HG03095 (cell line): ENCODE measurements around the gene SP2.

Experiments
- ATAC-seq: cut with Tn5 transposase; IDR thresholded peaks from one replicate; pipeline ENCODE4 v1.9.1; 2021; ENCODE audit warnings: moderate library complexity; ENCODE audit not compliant: unreplicated experiment

Gene SP2

DNA sequence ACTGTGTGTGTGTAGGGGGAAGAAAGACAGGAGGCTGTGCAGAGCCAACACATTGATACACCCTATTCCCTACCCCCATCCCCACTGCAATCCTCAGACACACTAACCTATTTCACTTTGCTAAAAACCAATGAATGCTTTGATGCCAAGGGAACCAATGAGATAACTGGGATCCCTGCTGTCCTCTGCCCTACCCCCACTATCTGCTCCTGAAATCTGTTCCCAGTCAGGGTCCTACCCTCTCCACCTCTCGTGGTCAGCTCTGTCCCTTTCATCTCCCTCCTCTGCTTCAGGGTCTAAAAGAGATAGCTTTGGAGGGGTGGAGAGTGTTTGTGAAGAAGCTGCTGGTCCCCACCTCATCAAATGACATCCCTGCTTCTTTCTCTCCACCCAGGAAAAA lies 26.0 kb upstream of the SP2 start:
- ATAC-seq: no peak

DNA sequence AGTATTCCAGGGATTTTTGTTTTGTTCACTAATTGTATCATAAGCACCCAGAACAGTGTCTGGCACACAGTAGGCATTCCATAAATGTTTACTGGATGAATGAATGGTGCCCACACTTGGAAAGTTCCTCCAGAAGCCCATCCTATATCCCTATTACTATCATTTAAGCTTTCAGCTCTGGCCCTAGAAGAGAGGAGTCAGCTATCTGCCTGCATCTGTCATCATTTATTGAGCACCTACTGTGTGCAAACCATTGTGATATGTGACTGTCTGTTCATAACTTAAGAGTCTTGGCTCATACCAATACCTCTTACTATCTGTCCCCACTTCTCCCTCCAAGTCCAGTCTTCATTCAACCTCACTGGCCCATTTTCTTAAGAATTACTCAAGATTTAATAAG lies 25.0 kb upstream of the SP2 start:
- no peak for ATAC-seq

DNA sequence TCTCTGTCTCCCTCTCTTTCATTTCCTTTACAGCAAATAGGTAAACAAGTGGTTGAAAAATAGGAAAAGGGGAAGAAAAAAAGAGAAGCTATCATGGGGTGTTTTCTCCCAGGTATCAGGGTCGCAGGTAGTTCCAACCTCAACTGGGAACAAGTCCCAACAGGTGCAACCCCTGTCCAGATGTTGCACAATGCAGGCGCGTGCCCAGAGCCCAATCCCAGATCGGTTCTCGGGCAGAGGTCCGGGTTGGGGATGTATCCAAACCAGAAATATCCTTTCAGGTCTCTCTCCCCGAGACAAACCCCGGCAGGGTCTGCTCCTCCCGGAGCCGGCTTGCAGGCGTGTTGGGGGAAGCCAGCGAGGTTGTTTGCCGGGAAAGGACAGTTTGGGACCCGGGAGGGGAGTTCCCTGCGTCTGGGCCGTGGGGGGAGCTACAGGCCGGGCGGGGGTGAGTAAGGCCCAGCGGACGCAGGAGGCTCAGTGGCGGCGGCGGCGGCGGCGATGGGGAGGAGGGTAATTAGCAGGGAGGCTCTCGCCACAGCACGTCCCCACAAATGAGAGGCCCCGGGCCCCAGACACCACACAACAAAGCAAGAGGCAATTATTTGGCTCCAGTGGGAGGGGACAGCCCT lies 23.9 kb upstream of the SP2 start:
- no peak for ATAC-seq

DNA sequence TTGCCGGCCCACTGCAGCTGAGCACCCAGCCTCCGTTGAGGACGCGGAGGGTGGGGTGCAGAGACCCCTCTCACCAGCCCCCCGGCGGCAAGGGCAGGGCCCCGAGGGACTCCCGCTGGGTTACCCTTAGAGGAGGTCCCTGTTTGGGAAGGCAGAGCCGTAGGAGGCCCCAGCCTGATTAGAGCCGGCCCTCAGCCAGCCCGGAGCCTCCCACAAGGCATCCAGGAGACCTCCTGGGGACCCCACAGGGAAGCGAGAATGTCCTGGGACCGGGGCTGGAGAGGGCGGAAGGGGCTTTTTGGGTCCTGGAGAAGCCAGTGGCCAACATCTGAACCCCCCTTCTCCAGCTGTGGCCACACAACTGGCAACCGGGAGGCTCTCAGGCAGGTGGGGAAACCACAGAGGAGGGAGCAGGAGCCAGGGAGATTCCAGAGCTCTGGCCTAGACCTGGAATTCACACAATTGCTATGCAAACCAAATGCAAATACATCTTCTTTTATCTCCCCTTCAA lies 23.3 kb upstream of the SP2 start:
- ATAC-seq: no peak

DNA sequence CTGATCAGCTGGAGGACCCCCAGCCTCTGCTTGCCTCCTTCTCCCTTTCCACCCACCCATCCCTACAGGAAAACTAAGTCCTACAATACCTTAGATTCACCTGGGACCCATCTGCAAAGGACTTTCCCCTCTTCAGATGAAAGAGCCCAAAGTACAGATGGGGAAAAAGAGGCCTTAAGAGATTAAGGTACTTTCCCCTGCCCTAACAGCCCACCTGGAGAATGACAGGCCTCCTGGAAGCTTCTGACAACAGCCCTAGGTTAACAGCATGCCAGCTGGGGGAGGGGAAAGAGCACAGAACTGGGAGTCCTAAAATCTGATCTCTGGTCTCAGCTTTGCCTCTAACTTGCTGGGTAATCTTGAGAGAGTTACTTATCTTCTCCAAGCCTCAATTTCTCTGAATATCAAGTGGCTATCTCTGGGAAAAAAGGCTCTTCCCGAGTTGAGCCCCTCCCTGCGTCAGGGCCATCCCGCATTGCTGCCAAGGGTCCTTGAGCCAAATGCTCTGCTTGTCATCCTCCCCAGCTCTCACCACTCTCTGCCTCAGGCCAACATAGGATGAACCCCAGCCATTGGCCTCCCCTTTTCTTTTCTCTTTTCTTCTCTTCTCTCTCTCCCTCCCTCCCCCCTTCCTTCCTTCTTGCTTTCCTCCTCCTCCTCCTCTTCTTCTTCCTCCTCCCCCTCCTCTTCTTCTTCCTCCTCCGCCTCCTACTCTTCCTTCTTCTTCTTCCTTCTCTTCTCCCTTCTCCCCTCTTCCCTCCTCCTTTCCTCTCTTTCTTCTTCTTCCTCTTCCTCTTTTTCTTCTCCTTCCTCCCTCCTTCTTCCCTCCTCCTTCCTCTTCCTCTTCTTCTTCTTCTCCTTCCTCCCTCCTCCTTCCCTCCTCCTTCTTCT lies 22.6 kb upstream of the SP2 start:
- no peak for ATAC-seq

DNA sequence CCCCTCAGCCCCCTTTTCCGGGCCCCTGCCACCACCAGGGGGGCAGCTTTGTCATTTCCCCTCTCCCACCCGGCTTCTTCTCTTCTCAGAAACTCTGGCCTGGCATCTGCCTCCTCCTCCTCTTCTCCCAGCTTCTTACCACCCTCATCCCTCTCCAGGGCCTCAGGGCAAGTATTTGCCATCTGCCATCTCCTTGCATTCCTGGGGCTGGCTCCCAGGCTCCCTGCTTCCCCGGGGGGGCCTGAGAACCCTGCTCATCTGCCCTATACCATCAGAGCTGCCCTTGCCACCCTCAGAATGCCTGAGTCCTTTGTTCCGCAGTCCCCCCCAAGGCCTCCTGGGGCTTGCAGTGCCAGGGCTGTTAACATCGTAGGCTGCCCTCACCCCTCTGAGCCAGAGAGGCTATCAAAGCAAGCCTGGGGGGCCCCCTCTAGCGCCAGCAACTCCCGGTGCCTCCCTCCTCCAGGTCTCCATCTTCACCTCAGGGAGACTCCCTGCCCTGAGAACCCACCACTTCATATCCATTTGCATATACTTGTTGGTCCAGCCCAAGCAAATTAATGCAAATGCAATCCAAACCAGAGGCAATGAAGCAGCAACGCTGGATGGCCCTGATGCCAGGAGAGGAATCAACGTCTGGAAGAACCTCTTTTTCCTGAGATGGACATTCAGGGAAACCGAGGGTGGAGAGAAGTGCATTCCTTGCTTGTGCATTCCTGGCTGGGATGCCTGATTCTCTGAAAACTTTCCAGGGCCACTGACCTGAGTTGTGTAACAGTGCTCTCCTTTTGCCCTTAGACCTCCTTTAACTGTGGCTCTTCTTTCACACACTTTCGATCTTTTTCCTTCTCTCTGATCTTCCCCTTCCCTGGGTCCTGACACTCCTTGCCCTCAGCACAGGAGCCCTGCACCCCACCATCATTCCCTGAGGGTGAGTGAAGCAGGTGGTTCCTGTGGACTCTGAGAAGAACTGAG lies 20.7 kb upstream of the SP2 start:
- ATAC-seq: no peak

DNA sequence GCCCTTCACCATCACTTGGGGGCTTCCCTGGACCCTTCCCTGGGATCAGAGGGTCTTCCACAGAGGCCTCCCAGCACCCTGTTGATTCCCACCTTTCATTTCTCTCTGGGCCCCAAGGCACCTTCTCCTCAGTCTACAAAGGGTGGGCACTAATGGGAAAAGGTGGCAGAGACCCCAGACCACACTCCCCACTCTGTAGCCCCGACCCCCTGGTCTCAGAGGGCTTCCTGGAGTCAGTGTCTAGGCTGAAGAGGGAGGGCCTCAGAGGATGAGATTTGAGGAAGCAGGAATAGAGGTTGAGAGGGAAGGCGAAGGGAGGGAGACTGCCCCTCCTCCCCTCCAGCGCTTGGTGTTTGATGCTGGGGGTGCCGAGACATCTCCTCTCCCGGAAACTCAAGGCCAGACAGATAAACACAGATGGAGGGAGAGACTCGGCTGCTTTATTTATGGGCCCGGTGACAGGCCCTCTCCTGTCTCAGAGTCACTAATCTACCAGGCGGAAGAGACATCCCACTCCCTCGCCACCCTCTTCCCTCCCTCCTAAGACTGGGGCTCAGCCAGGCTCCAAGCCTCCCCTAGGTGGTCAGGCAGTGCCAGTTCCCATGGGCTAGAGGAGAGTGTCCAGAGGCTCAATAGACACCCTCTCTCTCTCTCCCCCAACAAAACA lies 18.5 kb upstream of the SP2 start:
- ATAC-seq: no peak

DNA sequence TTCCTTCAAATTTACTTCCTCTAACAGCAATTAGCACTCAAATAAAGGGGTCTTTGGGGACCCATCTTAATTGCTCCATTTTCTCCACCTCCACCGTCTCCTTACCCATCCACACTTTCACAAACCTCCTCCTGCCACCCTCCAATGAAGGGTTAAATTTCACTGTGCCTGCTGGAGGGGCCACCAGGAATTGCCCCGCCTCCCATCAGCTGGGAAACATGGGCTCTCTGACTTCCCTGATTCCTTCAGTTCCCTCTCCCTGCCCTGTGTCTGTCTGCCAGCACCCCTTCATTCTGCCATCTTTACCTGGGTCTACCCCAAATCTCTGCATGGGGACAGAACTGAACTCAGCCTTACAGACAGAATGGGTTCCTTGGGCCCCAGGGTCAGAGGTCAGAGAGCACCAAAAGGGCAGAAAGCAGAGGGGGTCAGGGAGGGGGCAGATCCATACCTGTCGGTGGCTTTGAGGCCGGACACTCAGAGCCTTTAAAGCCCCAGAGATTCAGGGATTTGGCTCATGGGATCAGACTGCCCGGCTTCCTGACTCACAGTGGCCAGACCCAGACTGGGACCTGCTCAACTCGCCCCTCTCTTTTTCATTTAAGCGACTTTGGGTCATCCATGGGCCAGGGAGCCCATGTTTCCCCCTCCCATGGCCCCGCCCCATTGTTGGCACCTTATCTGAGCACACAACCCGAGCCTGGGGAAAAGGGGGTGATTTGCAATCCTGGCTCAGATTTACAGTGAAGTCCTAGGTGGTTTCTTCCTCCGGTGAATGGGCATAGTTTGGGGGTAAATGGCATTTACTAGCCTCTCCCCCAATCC lies 17.6 kb upstream of the SP2 start:
- no peak for ATAC-seq

DNA sequence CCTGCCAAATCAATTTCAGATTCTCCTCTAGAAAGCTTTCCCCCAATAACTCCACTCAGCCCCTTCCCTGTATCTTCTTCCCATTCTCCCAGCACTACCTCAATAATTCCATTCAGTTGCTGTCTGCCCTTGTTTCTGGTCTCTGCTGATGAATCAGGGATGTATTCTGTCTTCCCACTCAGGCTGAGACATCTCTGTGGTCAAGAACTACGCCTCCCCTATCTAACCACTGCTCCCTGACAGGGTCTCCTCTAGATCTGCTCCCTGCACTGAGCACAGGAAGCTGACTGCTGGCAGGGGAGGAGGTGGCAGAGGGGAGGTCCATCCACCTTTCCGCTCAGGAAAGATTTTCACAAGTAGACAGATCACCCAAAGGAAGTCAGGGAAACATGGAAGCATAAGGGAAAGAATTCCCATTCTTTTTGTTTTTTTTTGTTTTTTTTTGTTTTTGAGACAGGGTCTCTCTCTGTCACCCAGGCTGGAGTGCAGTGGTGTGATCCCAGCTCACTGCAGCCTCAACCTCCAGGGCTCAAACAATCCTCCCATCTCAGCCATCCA lies 16.9 kb upstream of the SP2 start:
- no peak for ATAC-seq

DNA sequence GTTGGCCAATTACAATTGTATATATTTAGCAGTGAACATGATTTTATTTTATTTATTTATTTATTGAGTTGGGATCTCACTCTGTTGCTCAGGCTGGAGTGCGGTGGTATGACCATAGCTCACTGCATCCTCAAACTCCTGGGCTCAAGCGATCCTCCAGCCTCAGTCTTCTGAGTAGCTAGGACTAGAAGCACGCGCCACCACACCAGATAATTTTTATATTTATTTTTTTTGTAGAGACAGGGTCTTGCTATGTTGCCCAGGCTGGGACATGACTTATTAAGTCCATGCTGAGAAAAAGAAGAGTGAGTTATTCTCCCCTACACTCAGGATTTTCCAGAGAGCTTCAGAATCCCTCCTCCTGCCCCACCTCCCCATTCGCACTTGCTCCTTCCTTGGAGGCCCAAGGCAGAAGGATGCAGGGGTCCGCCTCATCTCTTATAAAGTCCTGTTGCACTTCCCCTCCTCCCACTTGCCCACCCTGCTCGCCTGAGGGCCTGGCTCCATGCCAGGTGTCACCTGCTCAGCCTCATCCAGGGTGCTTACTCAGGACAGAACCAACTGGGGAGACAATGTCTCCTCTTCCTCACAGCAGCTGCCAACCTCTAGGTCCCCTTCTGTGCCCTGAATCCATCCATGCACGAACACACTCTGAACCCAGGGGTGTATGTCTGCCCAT lies 16.1 kb upstream of the SP2 start:
- ATAC-seq: no peak

DNA sequence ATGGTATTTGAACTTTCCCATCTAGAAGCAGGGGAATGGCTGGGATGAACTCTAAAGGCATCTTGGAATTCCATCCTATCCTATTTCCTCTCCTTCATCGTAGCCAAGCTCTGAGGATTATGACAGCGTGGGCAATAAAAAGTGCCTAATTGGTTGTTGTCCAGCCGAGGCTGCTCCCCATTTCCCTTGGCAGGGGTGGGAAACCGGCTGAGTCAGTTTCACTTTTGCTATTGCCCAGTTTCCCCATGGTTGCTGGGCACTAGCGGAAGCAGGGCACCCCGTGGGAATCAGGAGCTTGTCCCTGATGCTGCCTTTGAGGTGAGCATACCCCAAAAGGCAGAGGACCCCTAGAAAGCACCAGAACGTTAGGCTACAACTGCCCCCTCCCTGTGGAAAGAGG lies 13.8 kb upstream of the SP2 start:
- ATAC-seq: no peak

DNA sequence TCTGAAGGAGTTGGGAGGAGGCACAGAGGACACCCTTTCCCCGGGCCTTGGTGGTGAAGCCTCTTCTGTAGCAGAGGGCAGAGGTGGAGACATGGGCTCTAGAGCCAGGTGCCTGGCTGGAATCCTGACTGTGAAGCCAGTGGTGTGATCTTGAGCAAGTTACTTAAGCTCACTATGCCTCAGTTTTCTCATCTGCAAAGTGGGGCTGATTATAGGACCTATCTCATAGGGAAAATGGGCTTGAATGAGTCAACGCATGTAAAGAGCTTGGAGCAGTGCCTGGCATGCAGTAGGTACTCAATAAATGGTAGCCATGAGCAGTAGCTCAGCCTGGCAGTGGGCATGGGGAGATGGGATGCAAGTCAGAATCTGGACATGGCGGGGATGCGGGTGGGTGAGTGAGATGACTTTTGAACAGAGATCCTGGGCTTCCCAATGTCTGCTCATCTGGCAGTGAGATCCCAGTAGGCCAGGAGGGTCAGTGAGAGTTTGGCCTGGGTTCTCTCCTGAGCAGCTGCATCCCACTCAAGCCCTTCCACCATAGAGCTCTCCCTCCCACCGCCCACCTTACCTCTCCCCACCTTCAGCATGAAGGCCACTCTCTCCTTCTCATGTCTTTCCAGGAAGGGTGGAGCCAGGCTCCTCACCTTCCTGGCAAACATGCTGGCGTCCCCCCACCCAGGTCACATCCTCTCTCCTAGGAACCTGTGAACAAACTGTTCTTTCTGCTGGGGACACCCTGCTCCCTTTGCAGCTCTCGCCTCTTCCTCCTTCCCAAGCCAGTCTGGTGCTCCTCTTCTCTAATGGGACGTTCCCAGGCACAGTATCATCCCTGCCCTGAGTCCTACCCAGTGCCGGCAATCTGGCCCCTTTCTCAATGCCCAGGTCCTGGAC lies 13.1 kb upstream of the SP2 start:
- ATAC-seq: no peak

DNA sequence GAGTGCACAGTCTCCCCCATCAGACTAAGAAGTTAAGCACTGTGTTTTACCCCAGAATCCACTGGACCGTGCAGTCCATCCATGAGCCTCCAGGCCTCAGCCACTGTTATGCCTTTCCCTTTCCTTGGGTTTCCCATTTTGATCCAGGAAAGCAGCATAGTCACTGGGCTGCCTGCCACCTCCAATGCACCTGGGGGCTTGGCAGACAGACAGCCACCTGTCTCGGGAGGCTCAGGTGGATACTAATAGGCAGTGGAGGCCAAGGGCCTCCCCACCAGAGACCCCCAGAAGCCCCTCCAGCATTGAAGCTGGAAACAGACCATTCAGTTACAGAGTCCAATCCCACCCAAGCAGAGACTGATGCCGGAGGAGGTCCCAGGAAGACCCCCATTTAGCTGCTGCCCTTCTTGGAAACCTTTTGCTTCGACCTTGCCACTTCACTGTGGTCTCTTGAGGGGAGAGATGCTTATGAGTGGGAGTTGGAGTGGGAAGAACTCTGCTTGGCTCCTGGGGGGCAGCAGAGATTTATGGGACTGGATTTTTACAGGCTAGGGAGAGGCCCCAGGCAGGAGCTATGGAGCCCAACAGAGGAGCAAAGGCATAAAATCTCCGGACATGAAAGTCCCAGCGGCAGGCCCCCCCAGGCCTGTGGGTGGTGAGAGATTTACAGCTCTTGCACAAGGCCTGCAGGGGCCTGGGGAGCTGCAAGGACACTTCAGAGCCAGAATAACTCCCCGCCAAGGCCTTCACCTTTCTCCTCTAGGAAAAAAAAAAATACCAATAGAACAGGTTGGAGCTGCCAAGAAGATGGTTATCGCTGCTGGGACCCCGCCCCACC lies 12.2 kb upstream of the SP2 start:
- no peak for ATAC-seq

DNA sequence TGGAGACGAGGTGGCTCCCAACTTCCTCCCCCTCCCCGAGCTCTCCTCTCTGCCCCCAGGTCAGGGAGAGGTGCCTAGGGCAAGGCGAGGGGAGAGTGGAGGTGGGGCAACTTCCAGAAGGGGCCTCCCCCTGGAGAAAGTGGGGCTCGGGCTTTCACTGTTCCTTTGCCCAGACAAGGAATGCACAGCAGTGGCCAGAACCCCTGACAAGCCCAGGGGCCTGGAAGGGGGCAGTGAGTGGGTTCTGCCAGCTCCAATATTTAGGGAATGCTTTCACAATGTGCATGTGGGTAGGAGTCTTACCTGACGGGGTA lies 11.7 kb upstream of the SP2 start:
- ATAC-seq: no peak

DNA sequence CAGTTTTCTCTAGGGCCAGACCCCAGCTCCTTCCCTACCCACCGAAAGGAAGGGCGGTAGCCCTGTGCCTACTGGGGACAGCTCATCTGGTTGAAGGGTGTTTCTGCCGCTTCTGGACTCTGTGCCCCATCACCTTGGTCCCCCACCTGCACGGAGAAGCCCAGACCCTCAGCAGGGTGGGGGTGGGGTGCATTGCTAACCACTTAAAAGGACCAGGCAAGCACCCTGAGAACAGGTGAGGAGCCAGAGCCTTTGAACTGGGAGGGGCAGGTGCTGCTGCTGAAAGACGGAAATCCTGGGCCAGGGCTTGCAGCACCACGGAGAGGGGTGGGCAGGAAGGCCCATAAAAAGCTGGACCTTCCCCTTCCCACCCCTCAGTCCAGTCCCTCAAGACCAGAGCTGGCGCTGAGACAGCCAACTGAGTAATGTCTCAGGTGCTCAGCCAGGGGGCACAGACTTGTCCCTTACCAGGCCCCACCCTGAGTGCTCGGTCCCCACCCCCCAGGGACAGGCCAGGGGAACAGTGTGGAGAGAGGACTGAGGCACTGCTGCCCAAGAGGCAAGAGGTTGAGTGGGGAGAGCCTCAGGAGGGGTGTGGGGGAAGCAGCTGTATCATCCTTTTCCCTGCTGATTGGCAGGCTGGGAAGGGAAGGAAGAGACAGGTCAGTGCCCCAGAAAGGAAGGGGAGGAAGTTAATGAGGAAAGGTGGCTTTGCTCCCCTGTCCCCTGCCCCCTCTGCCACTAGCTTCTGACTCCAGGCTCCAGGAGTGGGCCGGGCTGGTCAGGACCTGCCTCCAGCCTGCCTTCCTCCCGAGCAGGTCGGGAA lies 10.9 kb upstream of the SP2 start:
- ATAC-seq: no peak

DNA sequence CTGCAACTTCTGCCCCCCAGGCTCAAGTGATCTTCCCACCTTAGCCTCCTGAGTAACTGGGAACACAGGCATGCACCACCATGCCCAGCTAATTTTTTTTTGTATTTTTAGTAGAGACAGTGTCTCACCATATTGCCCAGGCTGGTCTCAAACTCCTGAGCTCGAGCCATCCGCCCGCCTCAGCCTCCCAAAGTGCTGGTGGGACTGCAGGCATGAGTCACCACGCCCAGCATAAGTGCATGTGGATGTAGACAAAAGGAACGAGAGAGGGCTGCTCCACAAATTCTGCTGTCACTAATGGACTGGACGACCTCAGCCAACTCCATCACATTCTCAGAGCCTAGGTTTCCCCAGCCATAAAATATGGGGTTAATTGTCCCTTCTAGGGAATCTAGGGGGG lies 7.7 kb upstream of the SP2 start:
- no peak for ATAC-seq
